ENCODE data around the gene SIX1. TPM values are rescaled to one million over a fixed set of nuclear protein-coding genes. Genes with fewer than 3 reads are reported as not detected.

The SIX1 gene
- polyA plus RNA-seq, 1 of the 3 experiments (the other 2 are of a cell fraction), result 52.1 TPM

- TF ChIP-seq TEAD4 (IDR thresholded peaks at IDR 0.05; ENCODE audit: borderline replicate concordance, insufficient read depth) (no peak), YY1 (IDR thresholded peaks at IDR 0.05; ENCODE audit: low read depth) (no peak), POLR2AphosphoS5 (IDR thresholded peaks at IDR 0.05; ENCODE audit: low read depth, low read length) (no peak), RCOR1 (IDR thresholded peaks at IDR 0.05; ENCODE audit: low read length) (no peak)
Measured at GRCh38 chr14:60650373-60650961, 1.2 kb upstream of the SIX1 start (continued).

DNA sequence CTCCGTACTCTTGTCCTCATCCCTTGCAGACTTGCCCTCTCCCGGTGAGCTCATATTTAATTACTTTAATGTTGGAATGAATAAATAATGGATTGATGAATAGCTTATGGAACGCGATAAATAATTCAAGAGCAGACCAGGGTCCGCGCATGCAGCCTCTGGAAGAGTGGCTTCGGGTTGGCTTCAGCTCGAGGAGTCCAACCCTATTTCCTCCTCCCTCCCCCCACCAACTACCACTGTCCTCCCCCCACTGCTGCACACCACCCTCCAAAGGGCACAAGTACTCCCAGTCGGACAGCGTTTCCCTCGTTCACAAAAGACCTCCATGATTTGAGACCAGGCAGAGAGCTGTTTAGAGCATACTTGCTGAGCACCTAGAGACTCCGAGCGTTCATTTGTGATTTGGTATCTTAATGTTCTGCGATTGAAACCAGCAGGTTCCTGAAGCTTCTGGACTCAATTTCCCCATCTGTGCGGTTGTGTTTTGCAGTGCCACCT lies 647 bp upstream of the SIX1 start:
- no peaks in the 10 kb centered on the region for H3K9me2 ChIP-seq
- H3K9me3 ChIP-seq, result no peaks in the 10 kb centered on the region
- peaks cover 26% of the 10 kb centered on the region for H3F3A ChIP-seq (replicated peaks; ENCODE audit: insufficient read depth)
- TF ChIP-seq, protein P1, sequence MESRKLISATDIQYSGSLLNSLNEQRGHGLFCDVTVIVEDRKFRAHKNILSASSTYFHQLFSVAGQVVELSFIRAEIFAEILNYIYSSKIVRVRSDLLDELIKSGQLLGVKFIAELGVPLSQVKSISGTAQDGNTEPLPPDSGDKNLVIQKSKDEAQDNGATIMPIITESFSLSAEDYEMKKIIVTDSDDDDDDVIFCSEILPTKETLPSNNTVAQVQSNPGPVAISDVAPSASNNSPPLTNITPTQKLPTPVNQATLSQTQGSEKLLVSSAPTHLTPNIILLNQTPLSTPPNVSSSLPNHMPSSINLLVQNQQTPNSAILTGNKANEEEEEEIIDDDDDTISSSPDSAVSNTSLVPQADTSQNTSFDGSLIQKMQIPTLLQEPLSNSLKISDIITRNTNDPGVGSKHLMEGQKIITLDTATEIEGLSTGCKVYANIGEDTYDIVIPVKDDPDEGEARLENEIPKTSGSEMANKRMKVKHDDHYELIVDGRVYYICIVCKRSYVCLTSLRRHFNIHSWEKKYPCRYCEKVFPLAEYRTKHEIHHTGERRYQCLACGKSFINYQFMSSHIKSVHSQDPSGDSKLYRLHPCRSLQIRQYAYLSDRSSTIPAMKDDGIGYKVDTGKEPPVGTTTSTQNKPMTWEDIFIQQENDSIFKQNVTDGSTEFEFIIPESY (IDR thresholded peaks at IDR 0.05; ENCODE audit: borderline replicate concordance, low read depth), result no peak
- TF ChIP-seq POLR2AphosphoS5 (IDR thresholded peaks at IDR 0.05; ENCODE audit: low read depth, low read length) (peak; percentile 39), TCF12 (IDR thresholded peaks at IDR 0.05) (no peak; the same call in 1 of the 2 replicates), GABPA (IDR thresholded peaks at IDR 0.05; ENCODE audit: low read depth) (no peak), MAX (IDR thresholded peaks at IDR 0.05; ENCODE audit: low read depth) (no peak; the same call in 1 of the 2 replicates), TAF1 (IDR thresholded peaks at IDR 0.05; ENCODE audit: borderline replicate concordance, low read depth, low read length) (peak; percentile 62; the same call in 1 of the 2 replicates), CHD2 (IDR thresholded peaks at IDR 0.05; ENCODE audit: low read length, partially characterized antibody) (no peak), NFIC (IDR thresholded peaks at IDR 0.05; ENCODE audit: borderline replicate concordance) (0 out of 2 replicates have a peak, but pooled peaks have one; percentile 15)
- TF ChIP-seq, protein P2, sequence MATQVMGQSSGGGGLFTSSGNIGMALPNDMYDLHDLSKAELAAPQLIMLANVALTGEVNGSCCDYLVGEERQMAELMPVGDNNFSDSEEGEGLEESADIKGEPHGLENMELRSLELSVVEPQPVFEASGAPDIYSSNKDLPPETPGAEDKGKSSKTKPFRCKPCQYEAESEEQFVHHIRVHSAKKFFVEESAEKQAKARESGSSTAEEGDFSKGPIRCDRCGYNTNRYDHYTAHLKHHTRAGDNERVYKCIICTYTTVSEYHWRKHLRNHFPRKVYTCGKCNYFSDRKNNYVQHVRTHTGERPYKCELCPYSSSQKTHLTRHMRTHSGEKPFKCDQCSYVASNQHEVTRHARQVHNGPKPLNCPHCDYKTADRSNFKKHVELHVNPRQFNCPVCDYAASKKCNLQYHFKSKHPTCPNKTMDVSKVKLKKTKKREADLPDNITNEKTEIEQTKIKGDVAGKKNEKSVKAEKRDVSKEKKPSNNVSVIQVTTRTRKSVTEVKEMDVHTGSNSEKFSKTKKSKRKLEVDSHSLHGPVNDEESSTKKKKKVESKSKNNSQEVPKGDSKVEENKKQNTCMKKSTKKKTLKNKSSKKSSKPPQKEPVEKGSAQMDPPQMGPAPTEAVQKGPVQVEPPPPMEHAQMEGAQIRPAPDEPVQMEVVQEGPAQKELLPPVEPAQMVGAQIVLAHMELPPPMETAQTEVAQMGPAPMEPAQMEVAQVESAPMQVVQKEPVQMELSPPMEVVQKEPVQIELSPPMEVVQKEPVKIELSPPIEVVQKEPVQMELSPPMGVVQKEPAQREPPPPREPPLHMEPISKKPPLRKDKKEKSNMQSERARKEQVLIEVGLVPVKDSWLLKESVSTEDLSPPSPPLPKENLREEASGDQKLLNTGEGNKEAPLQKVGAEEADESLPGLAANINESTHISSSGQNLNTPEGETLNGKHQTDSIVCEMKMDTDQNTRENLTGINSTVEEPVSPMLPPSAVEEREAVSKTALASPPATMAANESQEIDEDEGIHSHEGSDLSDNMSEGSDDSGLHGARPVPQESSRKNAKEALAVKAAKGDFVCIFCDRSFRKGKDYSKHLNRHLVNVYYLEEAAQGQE (IDR thresholded peaks at IDR 0.05; ENCODE audit: low read depth, low read length), result peak; percentile 69; the same call in 1 of the 2 replicates
- peak overlapping the region; percentile 94 for H3K9ac ChIP-seq
- ChIA-PET POLR2A (no interaction called here), CTCF (interaction anchor here (0.7 to 1.6 kb wide), 2 partner anchors 25 to 375 kb away, joined by 3 to 5 read pairs; no protein-coding TSS in a partner anchor)
- peak overlapping the region; percentile 19; the same call in 1 of the 2 replicates for H2AFZ ChIP-seq (ENCODE audit: low read depth)
- peak overlapping the region; percentile 61 to 74 for H3K4me3 ChIP-seq (ENCODE audit: low read depth in 2 of 2, low read length in 1 of 2)
- 4% methylated on average over 15 of the region's 15 CpGs for WGBS (ENCODE audit: low lambda C conversion rate)
- peaks cover 42% of the 10 kb centered on the region for H4K20me1 ChIP-seq (ENCODE audit: insufficient read depth)
- DNase-seq, result no peak
- no peaks in the 10 kb centered on the region for H3K27me3 ChIP-seq (ENCODE audit: insufficient read depth)
- H3K4me1 ChIP-seq (ENCODE audit: control insufficient read depth in 1 of 2, insufficient read depth in 2 of 2, low read depth in 1 of 2, low read length in 1 of 2), result peaks cover 11 to 14% of the 10 kb centered on the region in 2 experiments; a peak in 3 of 4 replicates
- peak overlapping the region; percentile 86 for H3K4me2 ChIP-seq
- H3K27ac ChIP-seq (ENCODE audit: low read depth in 2 of 2, low read length in 1 of 2), result peak overlapping the region; percentile 45 to 87; a peak in 3 of 4 replicates
- H3K36me3 ChIP-seq (replicated peaks in 1 of 2; ENCODE audit: control insufficient read depth in 1 of 2, insufficient read depth in 2 of 2, low read length in 1 of 2), result peaks cover 18 to 21% of the 10 kb centered on the region in 2 experiments
- peaks cover 73% of the 10 kb centered on the region for H3K79me2 ChIP-seq (ENCODE audit: insufficient read depth)

Data from SK-N-SH (cell line).